ENCODE results near the gene KCP.
"Not testable (repeated sequence)": the region's sequence is repeated elsewhere in the genome, so short reads cannot be mapped to it uniquely, and the experiment has no call there.

The KCP gene

DNA sequence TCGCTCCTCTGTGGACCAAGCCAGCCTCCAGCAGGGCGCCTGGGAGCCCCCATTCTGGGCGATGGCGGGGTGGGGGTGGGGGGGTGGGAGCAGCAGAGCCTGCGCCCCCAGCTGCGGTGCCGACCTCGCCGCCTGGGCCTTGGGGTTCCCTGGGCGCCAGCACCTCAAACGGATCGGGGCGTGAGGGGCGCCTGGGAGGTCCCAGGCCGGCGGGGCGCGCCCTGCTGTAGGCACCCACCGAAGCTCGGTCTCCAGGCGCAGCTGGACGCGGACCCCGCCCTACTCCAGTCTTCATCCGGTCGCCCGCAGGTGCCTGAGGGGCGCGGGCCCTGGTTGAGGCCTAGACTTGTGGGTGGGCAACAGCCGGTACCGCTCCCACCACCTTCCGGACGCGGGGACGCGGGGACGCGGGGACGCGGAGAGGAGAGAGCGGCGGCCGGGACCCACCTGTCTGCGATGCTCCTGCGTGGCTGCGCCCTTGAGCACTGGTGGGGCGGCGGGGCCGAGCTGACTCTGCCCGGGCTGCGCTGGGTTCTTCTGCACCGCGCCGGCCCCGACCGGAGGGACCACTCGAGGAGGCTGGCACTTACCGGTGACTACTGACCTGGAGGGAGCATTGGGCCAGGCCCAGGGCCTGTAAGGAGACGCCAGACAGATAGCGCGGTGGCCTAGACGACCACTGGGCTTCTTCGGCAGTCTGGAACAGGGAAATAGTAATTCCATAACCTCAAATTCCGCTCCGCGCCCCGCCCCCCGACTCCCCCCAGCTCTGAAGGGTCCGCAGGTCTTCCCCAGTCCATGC lies 5.5 kb upstream of the KCP start:
- in situ Hi-C loops (cut with HindIII; ENCODE audit: low pct_ligation_motif_present, low sequenced_read_pairs): loop anchor here (10.0 to 25.0 kb wide), 2 partner anchors 59 to 171 kb away; no protein-coding TSS in a partner anchor
- Histone ChIP-seq H3K36me3 (replicated peaks) (no peaks in the 10 kb centered on the region), H3K4me3 (ENCODE audit: low read depth, low read length) (no peak overlapping the region), H3K27me3 (replicated peaks) (peaks cover 51% of the 10 kb centered on the region), H3K27ac (no peak overlapping the region)
- no peak for DNase-seq
- TF ChIP-seq, protein P1, sequence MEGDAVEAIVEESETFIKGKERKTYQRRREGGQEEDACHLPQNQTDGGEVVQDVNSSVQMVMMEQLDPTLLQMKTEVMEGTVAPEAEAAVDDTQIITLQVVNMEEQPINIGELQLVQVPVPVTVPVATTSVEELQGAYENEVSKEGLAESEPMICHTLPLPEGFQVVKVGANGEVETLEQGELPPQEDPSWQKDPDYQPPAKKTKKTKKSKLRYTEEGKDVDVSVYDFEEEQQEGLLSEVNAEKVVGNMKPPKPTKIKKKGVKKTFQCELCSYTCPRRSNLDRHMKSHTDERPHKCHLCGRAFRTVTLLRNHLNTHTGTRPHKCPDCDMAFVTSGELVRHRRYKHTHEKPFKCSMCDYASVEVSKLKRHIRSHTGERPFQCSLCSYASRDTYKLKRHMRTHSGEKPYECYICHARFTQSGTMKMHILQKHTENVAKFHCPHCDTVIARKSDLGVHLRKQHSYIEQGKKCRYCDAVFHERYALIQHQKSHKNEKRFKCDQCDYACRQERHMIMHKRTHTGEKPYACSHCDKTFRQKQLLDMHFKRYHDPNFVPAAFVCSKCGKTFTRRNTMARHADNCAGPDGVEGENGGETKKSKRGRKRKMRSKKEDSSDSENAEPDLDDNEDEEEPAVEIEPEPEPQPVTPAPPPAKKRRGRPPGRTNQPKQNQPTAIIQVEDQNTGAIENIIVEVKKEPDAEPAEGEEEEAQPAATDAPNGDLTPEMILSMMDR (IDR thresholded peaks at IDR 0.05; ENCODE audit: low read depth, low read length, missing control alignments): no peak

DNA sequence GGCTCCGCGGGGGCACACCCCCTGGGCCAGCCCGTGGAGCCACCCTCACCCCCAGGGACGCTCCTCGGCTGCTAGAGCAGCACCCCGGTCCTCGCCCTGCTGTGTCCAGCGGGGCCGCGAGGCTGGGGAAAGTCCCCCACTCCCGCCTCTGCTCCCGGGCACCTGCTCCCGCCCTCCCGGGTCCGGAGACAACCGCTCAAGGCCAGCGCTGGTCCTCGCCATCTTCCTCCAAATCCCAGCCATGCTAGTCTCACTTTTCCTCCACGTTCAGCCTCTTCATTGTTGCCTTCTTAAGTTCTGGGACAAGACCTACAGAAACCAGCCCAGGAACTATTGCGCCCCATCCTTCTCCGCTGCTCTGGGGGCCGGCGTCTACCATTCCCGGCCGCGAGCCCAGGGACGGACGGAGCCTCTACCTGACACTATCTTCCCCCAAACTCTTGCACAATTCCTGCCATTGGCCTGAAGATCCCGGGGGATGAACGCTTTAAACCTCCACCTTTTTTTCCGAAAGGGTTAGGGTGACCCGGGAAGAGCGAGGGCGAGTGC lies 4.8 kb upstream of the KCP start:
- Histone ChIP-seq H3K4me3 (ENCODE audit: low read depth, low read length) (no peak overlapping the region), H3K27ac (no peak overlapping the region), H3K27me3 (replicated peaks) (peaks cover 50% of the 10 kb centered on the region), H3K36me3 (replicated peaks) (no peaks in the 10 kb centered on the region)
- in situ Hi-C loops (cut with HindIII; ENCODE audit: low pct_ligation_motif_present, low sequenced_read_pairs): loop anchor here (10.0 to 25.0 kb wide), 2 partner anchors 59 to 172 kb away; no protein-coding TSS in a partner anchor
- TF ChIP-seq, protein P1 (IDR thresholded peaks at IDR 0.05; ENCODE audit: low read depth, low read length, missing control alignments): no peak
- DNase-seq: no peak

DNA sequence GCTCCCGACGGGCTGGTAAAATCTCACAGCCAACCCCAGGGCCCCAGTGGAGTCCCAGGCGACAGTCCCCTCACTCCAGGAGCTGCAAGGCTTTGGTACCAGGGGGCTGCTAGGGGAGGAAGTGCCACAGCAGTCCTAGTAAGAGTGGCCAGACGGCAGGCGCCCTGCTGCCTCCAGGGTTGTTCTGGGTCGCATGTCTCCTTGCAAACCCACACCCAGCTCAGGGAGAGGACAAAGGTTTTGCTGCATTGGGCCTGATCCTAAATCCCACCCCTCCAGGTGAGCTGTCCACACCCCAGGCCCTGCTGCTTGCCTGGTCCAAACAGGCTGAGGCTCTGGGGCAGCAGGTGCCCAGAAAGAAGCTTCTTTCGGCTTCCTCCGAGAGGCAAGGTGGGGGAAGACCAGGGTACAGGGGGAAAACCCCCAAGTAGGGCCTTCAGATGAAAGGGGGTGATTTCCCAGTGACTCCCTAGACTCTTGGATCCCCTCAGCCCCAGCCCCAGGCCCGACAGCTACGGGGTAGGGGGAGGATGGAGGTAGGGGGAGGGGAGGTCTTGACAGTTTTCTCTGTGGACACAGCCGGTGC lies 4.2 kb upstream of the KCP start:
- TF ChIP-seq, protein P1 (IDR thresholded peaks at IDR 0.05; ENCODE audit: low read depth, low read length, missing control alignments): no peak
- Histone ChIP-seq H3K36me3 (replicated peaks) (no peaks in the 10 kb centered on the region), H3K27me3 (replicated peaks) (peaks cover 45% of the 10 kb centered on the region), H3K4me3 (ENCODE audit: low read depth, low read length) (no peak overlapping the region), H3K27ac (no peak overlapping the region)
- in situ Hi-C loops (cut with HindIII; ENCODE audit: low pct_ligation_motif_present, low sequenced_read_pairs): loop anchor here (10.0 to 25.0 kb wide), 2 partner anchors 60 to 173 kb away; no protein-coding TSS in a partner anchor
- no peak for DNase-seq

DNA sequence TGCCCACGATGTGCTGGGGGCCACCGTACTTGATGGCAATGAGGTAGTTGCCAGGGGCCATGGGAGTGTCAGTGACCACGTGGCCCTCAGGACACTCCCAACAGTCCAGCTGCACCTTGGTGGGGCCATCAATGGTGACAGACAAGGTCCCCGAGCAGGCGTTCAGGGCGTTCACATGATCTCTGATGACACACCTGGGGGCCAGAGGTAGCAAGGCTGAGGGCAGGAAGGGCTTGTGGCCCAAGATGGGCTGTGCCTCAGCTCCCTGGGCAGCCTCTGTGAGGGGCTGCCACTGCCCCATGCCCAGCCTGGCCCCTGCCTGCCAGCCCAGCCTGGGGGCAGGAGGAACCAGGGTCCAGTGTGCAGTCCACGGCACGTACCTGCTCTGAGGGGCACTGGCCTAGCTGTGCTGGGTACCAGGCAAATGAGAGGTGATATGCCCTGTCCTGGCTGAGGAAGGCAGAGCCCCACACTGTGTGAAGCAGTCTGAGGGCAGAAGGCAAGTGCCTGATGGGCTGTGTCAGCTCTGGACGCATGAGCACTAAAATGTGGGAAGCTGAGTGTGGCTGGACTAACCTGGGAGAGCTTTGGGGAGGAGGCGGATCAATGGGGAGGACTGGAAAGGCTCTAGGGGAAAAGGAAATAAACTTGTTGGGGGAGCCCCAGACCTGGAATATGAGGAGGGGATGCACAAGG lies 3.5 kb upstream of the KCP start:
- Histone ChIP-seq H3K4me3 (ENCODE audit: low read depth, low read length) (no peak overlapping the region), H3K27ac (no peak overlapping the region), H3K36me3 (replicated peaks) (no peaks in the 10 kb centered on the region), H3K27me3 (replicated peaks) (peaks cover 42% of the 10 kb centered on the region)
- DNase-seq: no peak
- in situ Hi-C loops (cut with HindIII; ENCODE audit: low pct_ligation_motif_present, low sequenced_read_pairs): loop anchor here (10.0 to 25.0 kb wide), 2 partner anchors 61 to 173 kb away; no protein-coding TSS in a partner anchor
- TF ChIP-seq, protein P1 (IDR thresholded peaks at IDR 0.05; ENCODE audit: low read depth, low read length, missing control alignments): no peak

DNA sequence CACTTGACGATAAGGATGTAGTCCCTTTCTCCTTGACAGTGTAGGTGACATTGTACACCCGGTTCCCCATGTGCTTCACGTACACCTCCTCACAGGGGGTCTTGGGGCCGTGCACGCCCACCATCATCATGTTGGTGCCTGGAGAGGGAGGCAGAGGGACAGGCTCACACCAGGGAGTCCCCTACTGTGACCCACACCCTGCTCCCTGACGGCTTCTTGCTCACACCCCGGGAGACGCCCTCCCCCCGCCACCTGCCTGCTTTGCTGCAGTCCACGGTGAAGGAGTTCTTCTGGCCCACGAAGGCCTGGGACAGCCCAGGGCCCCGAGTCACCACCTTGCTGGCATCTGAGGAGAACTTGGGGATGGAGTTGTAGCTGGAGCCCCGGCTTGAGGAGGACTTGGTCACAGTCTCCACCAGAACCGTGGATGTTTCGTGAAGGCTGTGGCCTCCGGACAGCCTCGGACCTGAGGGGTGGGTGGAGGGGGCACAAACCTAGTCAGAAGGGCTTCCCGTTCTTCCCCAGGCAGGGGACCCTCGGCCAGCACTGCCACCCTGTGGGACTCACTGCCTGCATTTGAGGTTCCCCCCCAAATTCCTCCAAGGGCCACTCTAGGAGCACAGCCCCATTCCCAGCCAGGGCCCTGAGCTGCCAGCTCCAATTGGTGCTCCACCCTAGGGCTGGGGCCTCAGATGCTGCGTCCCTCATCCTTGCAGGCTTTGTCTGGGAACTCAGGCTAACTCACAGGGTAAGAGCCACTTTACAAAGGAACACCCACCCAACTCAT lies 2.4 kb upstream of the KCP start:
- not testable (repeated sequence) for DNase-seq; H3K27ac ChIP-seq; H3K4me3 ChIP-seq (ENCODE audit: low read depth, low read length); H3K36me3 ChIP-seq (replicated peaks)
- in situ Hi-C loops (cut with HindIII; ENCODE audit: low pct_ligation_motif_present, low sequenced_read_pairs): loop anchor here (10.0 to 25.0 kb wide), 2 partner anchors 62 to 174 kb away; no protein-coding TSS in a partner anchor
- peaks cover 38% of the 10 kb centered on the region for H3K27me3 ChIP-seq (replicated peaks)
